Esophagus squamous epithelium (tissue), 4 donors: ENCODE data around the gene CCDC201.

Experiments used
- CTCF ChIP-seq, 6 experiments: fragments of 450-650 bp in 4 of 6; fragments of 200-600 bp in 2 of 6; sonication (generic) in 2 of 6; IDR thresholded peaks; one replicate each; pipeline ENCODE4 v1.5.1; 2016 to 2019; ENCODE audit warnings: antibody characterized with exemption in 6 of 6, mild to moderate bottlenecking in 4 of 6, moderate library complexity in 4 of 6
- POLR2A ChIP-seq, 4 donors: fragments of 450-650 bp; IDR thresholded peaks; one replicate each; pipeline ENCODE4 v1.6.1; 2017; ENCODE audit warnings: antibody characterized with exemption in 4 of 4, mild to moderate bottlenecking in 4 of 4, moderate library complexity in 3 of 4

- TF ChIP-seq POLR2A (IDR thresholded peaks at IDR 0.05) = no peak
- no peak for TF ChIP-seq CTCF (IDR thresholded peaks at IDR 0.05)
Measured at GRCh38 chr7:45888185-45888992, 15.5 kb upstream of the CCDC201 start, which contains the start of gene IGFBP1.
